Neural cell (in vitro differentiated cells): Measurements from ENCODE around the gene PTPRD. TPM values are rescaled to one million over a fixed set of nuclear protein-coding genes. Genes with fewer than 3 reads are reported as not detected.

Experiments
- H2AFZ ChIP-seq: fragments of 200-600, 300-800 bp; sonication (generic), shearing (Covaris generic); 2 replicates; pipeline ENCODE4 v1.6.0; 2014; ENCODE audit warnings: low read depth, mild to moderate bottlenecking, antibody characterized with exemption, low read length, moderate library complexity
- H3F3A ChIP-seq: fragments of 200-600 bp; shearing (Covaris generic); 2 replicates; pipeline ENCODE4 v1.6.1; 2016; ENCODE audit warnings: mild to moderate bottlenecking, moderate library complexity, mixed read lengths, antibody characterized with exemption, low read length; ENCODE audit not compliant: insufficient read depth, poor library complexity, severe bottlenecking
- H3K27ac ChIP-seq: fragments of 200-600, 300-800 bp; sonication (generic), shearing (Covaris generic); 2 replicates; pipeline ENCODE4 v1.5.1; 2014; ENCODE audit warnings: mild to moderate bottlenecking, low read length, moderate library complexity
- H3K27me3 ChIP-seq: fragments of 300-800, 200-600 bp; sonication (generic), shearing (Covaris generic); 2 replicates; pipeline ENCODE4 v1.6.0; 2014; ENCODE audit warnings: mild to moderate bottlenecking, low read depth, low read length, moderate library complexity; ENCODE audit not compliant: insufficient read depth
- H3K36me3 ChIP-seq: fragments of 300-800, 200-600 bp; sonication (generic), shearing (Covaris generic); 2 replicates; pipeline ENCODE4 v1.5.1; 2014; ENCODE audit warnings: mild to moderate bottlenecking, antibody characterized with exemption, low read length, moderate library complexity; ENCODE audit not compliant: insufficient read depth
- H3K4me2 ChIP-seq: fragments of 300-800, 200-600 bp; sonication (generic), shearing (Covaris generic); 2 replicates; pipeline ENCODE4 v1.6.0; 2014; ENCODE audit warnings: mild to moderate bottlenecking, low read length
- H3K4me3 ChIP-seq: fragments of 300-800, 200-600 bp; sonication (generic), shearing (Covaris generic); 2 replicates; pipeline ENCODE4 v1.5.1; 2014; ENCODE audit warnings: mild to moderate bottlenecking, low read length, moderate library complexity
- H3K79me2 ChIP-seq: fragments of 200-600 bp; shearing (Covaris generic); replicated peaks from 2 replicates; pipeline ENCODE4 v1.6.0; 2014; ENCODE audit warnings: mild to moderate bottlenecking, low read length, moderate library complexity; ENCODE audit not compliant: insufficient read depth
- H3K9ac ChIP-seq: fragments of 300-800, 200-600 bp; sonication (generic), shearing (Covaris generic); 2 replicates; pipeline ENCODE4 v1.6.1; 2016; ENCODE audit warnings: mild to moderate bottlenecking, low read length, mixed read lengths
- H3K9me2 ChIP-seq: fragments of 200-600 bp; shearing (Covaris generic); 2 replicates; pipeline ENCODE4 v1.6.1; 2016; ENCODE audit warnings: mild to moderate bottlenecking, low read length, mixed read lengths; ENCODE audit not compliant: insufficient read depth
- H3K9me3 ChIP-seq: fragments of 200-600, 300-800 bp; sonication (generic), shearing (Covaris generic); 2 replicates; pipeline ENCODE4 v1.6.1; 2016; ENCODE audit warnings: mild to moderate bottlenecking, mixed run types, low read length, moderate library complexity, mixed read lengths
- H4K20me1 ChIP-seq: fragments of 200-600 bp; shearing (Covaris generic); 2 replicates; pipeline ENCODE4 v1.6.1; 2016; ENCODE audit warnings: mild to moderate bottlenecking, mixed run types; ENCODE audit not compliant: insufficient read depth
- EP300 ChIP-seq: fragments of 450-650 bp; conservative IDR thresholded peaks from 2 replicates; pipeline ENCODE4 v1.6.1; 2014; ENCODE audit warnings: antibody characterized with exemption, mild to moderate bottlenecking, moderate library complexity; ENCODE audit not compliant: poor library complexity, severe bottlenecking
- EZH2 ChIP-seq: fragments of 200-600, 300-800 bp; shearing (Covaris generic), sonication (generic); IDR thresholded peaks from 2 replicates; pipeline ENCODE4 v1.6.1; 2014; ENCODE audit warnings: antibody characterized with exemption, low read length, borderline replicate concordance, mild to moderate bottlenecking; ENCODE audit not compliant: insufficient read depth, poor library complexity, severe bottlenecking
- MXI1 ChIP-seq: fragments of 450-650 bp; conservative IDR thresholded peaks from 2 replicates; pipeline ENCODE4 v1.6.1; 2014; ENCODE audit warnings: antibody characterized with exemption, mild to moderate bottlenecking; ENCODE audit not compliant: poor library complexity, severe bottlenecking
- POLR2AphosphoS5 ChIP-seq: IDR thresholded peaks from 2 replicates; pipeline ENCODE4 v1.6.1; 2012
- RAD21 ChIP-seq: fragments of 450-650 bp; conservative IDR thresholded peaks from 2 replicates; pipeline ENCODE4 v1.6.1; 2014; ENCODE audit warnings: antibody characterized with exemption, mild to moderate bottlenecking, moderate library complexity
- SMC3 ChIP-seq: fragments of 450-650 bp; conservative IDR thresholded peaks from 2 replicates; pipeline ENCODE4 v1.6.1; 2014; ENCODE audit warnings: antibody characterized with exemption, mild to moderate bottlenecking, moderate library complexity; ENCODE audit not compliant: poor library complexity
- TAF1 ChIP-seq: IDR thresholded peaks from 2 replicates; pipeline ENCODE4 v1.6.1; 2012; ENCODE audit warnings: low read depth
- polyA plus RNA-seq: library from polyadenylated mRNA; depleted of rRNA; stranded (reverse); fragments of >200 nt; gene quantifications from 2 replicates; pipeline ENCODE4 v1.2.3, GENCODE V29; 2014
- TF ChIP-seq, protein P1 (sequence below): IDR thresholded peaks from 2 replicates; pipeline ENCODE4 v1.6.1; 2012; ENCODE audit warnings: borderline replicate concordance
- TF ChIP-seq, protein P2 (sequence below): fragments of 450-650 bp; IDR thresholded peaks from 2 replicates; pipeline ENCODE4 v1.5.1; 2014; ENCODE audit warnings: antibody characterized with exemption, mild to moderate bottlenecking, moderate library complexity; ENCODE audit not compliant: poor library complexity, severe bottlenecking

Gene PTPRD
- polyA plus RNA-seq, 1 donor from 2014 or later = 143 TPM

DNA sequence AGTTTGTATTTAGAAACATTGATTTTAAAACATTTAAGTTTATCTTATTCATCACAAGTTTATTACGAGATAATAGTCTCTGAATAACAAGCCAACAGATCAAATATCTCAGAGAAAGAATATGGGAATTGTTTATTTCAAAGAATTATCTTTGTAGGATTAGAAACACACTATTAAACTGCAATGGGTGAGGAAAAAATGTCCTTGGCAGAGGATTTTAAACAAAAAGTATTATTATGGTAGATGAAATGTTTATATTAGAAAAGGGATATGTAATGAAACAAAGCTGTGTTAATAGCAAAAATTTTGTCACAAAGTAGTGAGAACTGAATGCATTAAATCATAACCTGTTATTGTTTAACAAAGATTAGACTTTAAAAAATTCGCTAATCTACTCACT is 1430.4 kb downstream of the PTPRD start:
- Histone ChIP-seq H4K20me1 (no peaks in the 10 kb centered on the region), H3K9me3 (no peaks in the 10 kb centered on the region), H3F3A (no peaks in the 10 kb centered on the region), H3K9ac (no peak overlapping the region), H3K79me2 (no peaks in the 10 kb centered on the region), H3K4me3 (no peak overlapping the region), H3K36me3 (no peaks in the 10 kb centered on the region), H2AFZ (no peak overlapping the region), H3K27ac (no peak overlapping the region), H3K27me3 (no peaks in the 10 kb centered on the region), H3K4me2 (no peak overlapping the region), H3K9me2 (no peaks in the 10 kb centered on the region)
- TF ChIP-seq SMC3 (no peak), EP300 (no peak), POLR2AphosphoS5 (no peak), RAD21 (no peak), MXI1 (no peak), EZH2 (no peak), TAF1 (no peak)
- TF ChIP-seq, protein P1, sequence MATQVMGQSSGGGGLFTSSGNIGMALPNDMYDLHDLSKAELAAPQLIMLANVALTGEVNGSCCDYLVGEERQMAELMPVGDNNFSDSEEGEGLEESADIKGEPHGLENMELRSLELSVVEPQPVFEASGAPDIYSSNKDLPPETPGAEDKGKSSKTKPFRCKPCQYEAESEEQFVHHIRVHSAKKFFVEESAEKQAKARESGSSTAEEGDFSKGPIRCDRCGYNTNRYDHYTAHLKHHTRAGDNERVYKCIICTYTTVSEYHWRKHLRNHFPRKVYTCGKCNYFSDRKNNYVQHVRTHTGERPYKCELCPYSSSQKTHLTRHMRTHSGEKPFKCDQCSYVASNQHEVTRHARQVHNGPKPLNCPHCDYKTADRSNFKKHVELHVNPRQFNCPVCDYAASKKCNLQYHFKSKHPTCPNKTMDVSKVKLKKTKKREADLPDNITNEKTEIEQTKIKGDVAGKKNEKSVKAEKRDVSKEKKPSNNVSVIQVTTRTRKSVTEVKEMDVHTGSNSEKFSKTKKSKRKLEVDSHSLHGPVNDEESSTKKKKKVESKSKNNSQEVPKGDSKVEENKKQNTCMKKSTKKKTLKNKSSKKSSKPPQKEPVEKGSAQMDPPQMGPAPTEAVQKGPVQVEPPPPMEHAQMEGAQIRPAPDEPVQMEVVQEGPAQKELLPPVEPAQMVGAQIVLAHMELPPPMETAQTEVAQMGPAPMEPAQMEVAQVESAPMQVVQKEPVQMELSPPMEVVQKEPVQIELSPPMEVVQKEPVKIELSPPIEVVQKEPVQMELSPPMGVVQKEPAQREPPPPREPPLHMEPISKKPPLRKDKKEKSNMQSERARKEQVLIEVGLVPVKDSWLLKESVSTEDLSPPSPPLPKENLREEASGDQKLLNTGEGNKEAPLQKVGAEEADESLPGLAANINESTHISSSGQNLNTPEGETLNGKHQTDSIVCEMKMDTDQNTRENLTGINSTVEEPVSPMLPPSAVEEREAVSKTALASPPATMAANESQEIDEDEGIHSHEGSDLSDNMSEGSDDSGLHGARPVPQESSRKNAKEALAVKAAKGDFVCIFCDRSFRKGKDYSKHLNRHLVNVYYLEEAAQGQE = no peak
- TF ChIP-seq, protein P2, sequence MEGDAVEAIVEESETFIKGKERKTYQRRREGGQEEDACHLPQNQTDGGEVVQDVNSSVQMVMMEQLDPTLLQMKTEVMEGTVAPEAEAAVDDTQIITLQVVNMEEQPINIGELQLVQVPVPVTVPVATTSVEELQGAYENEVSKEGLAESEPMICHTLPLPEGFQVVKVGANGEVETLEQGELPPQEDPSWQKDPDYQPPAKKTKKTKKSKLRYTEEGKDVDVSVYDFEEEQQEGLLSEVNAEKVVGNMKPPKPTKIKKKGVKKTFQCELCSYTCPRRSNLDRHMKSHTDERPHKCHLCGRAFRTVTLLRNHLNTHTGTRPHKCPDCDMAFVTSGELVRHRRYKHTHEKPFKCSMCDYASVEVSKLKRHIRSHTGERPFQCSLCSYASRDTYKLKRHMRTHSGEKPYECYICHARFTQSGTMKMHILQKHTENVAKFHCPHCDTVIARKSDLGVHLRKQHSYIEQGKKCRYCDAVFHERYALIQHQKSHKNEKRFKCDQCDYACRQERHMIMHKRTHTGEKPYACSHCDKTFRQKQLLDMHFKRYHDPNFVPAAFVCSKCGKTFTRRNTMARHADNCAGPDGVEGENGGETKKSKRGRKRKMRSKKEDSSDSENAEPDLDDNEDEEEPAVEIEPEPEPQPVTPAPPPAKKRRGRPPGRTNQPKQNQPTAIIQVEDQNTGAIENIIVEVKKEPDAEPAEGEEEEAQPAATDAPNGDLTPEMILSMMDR = no peak

DNA sequence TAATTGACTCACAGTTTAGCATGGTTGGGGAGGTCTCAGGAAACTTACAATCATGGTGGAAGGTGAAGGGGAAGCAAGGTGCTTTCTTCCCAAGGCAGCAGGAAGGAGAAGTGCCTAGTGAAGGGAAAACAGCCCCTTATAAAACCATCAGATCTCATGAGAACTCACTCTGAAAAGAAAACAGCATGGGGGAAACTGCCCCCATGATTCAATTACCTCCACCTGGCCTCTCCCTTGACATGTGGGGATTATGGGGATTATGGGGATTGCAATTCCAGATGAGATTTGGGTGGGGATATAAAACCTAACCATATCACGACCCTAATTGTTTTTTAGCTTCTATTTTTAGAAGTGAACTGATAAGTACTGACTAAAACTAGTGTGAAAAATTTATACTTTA is 1435.7 kb downstream of the PTPRD start:
- Histone ChIP-seq H3K36me3 (no peaks in the 10 kb centered on the region), H4K20me1 (no peaks in the 10 kb centered on the region), H2AFZ (no peak overlapping the region), H3K79me2 (no peaks in the 10 kb centered on the region), H3K9me3 (no peaks in the 10 kb centered on the region), H3K27me3 (no peaks in the 10 kb centered on the region), H3K9ac (no peak overlapping the region), H3K9me2 (no peaks in the 10 kb centered on the region), H3F3A (no peaks in the 10 kb centered on the region), H3K4me3 (no peak overlapping the region), H3K27ac (no peak overlapping the region), H3K4me2 (no peak overlapping the region)
- TF ChIP-seq MXI1 (no peak), POLR2AphosphoS5 (no peak), TAF1 (no peak), SMC3 (no peak), EZH2 (no peak), RAD21 (no peak), EP300 (no peak)
- TF ChIP-seq, protein P2 = no peak
- TF ChIP-seq, protein P1 = no peak
